ENCODE results near the gene FOXP1. TPM values are rescaled to one million over a fixed set of nuclear protein-coding genes. Genes with fewer than 3 reads are reported as not detected.

Gene FOXP1
- total and polyA plus RNA-seq, 9 of the 15 experiments (the other 6 are each of a cell fraction or from before 2014, with no cell fraction given) = 7.7 to 34.5 (median 13.7) TPM

- ATAC-seq = no peak
- TF ChIP-seq ZNF830 (CRISPR knock-in tag; IDR thresholded peaks at IDR 0.05) (no peak), ZFP91 (CRISPR knock-in tag; IDR thresholded peaks at IDR 0.05) (no peak), FOXA1 (IDR thresholded peaks at IDR 0.05; ENCODE audit: borderline replicate concordance) (no peak), ZNF778 (CRISPR knock-in tag; IDR thresholded peaks at IDR 0.05) (no peak), ATF1 (CRISPR knock-in tag; IDR thresholded peaks at IDR 0.05) (no peak), ATF1 (tag; IDR thresholded peaks at IDR 0.05) (no peak), ID3 (CRISPR knock-in tag; IDR thresholded peaks at IDR 0.05) (no peak), ID3 (tag; IDR thresholded peaks at IDR 0.05) (no peak), ZNF609 (CRISPR knock-in tag; IDR thresholded peaks at IDR 0.05; ENCODE audit: borderline replicate concordance) (no peak), E2F4 (CRISPR knock-in tag; IDR thresholded peaks at IDR 0.05; ENCODE audit: low read depth) (no peak)
- Histone ChIP-seq H3K9ac (ENCODE audit: insufficient read depth in 1 of 2, low read depth in 2 of 2, low read length in 2 of 2) (no peak overlapping the region), H3K4me3 (no peak overlapping the region), H3K79me2 (ENCODE audit: control insufficient read depth, insufficient read depth, low read length) (no peaks in the 10 kb centered on the region), H3K4me1 (replicated peaks in 1 of 2; ENCODE audit: control insufficient read depth in 2 of 2, insufficient read depth in 2 of 2, low read length in 2 of 2) (peaks cover 0 to 2% of the 10 kb centered on the region in 2 experiments; a peak in 1 of 5 replicates), H2AFZ (ENCODE audit: low read depth, low read length) (no peak overlapping the region), H3K27ac (ENCODE audit: extremely low read depth, low read depth, low read length) (no peak overlapping the region), H3K36me3 (ENCODE audit: control insufficient read depth, insufficient read depth, low read length) (no peaks in the 10 kb centered on the region), H3K9me3 (replicated peaks; ENCODE audit: control insufficient read depth, insufficient read depth, low read depth, low read length) (no peaks in the 10 kb centered on the region), H4K20me1 (replicated peaks; ENCODE audit: control insufficient read depth, insufficient read depth, low read length) (no peaks in the 10 kb centered on the region), H3K9me1 (ENCODE audit: control insufficient read depth, insufficient read depth, low read length) (no peaks in the 10 kb centered on the region), H3K4me2 (ENCODE audit: insufficient read depth, low read length) (no peak overlapping the region), H3K27me3 (ENCODE audit: control insufficient read depth in 2 of 2, insufficient read depth in 2 of 2, low read length in 2 of 2) (no peaks in the 10 kb centered on the region)
- BruUV-seq (replicated peaks) = no TSS peak
- ChIA-PET POLR2A (no interaction called here), CTCF (ENCODE audit: low intra/inter-chr PET ratio) (no interaction called here)
- intact Hi-C loops (cut with micrococcal nuclease) (no loop called here), in situ Hi-C loops (cut with MboI) (no loop called here)
- WGBS (ENCODE audit: insufficient coverage, low coverage, missing lambda C conversion rate) = 67% methylated on average over 6 of the region's 6 CpGs
- FAIRE-seq = no peak
- no peak for DNase-seq (ENCODE audit: extremely low read depth in 1 of 4, low spot score in 3 of 4)
These were observed 133.4 kb downstream of the FOXP1 start for GRCh38 chr3:71450162-71450561.
